ENCODE measurements around the gene CABLES2. TPM values are rescaled to one million over a fixed set of nuclear protein-coding genes. Genes with fewer than 3 reads are reported as not detected.

Gene CABLES2
- total RNA-seq, 6 experiments from 2014 or later, result 1.4 to 2.9 (median 2.5) TPM

- no peak overlapping the region for H3K27ac ChIP-seq
- intact Hi-C loops (cut with DNase I), result no loop called here
- H3K4me1 ChIP-seq, result peaks cover 0 to 15% (median 4%) of the 10 kb centered on the region in 4 donors
Measured at GRCh38 chr20:62382306-62383198, 24.5 kb downstream of the CABLES2 start.

GRCh38 chr20:62381842-62382241 is 25.2 kb downstream of the CABLES2 start:
- Histone ChIP-seq H3K9me3 (no peaks in the 10 kb centered on the region), H3K4me3 (no peak overlapping the region), H3K27me3 (no peaks in the 10 kb centered on the region), H3K27ac (no peak overlapping the region), H3K4me1 (peaks cover 0 to 20% (median 4%) of the 10 kb centered on the region in 4 donors), H3K36me3 (no peaks in the 10 kb centered on the region)
- TF ChIP-seq CTCF (IDR thresholded peaks at IDR 0.05) (no peak), POLR2A (IDR thresholded peaks at IDR 0.05) (no peak)
- DNase-seq, result no peak
- 89% methylated on average over 5 of the region's 6 CpGs for WGBS (ENCODE audit: insufficient coverage, low coverage, low lambda C conversion rate, missing lambda C conversion rate)
- no peak for ATAC-seq
- intact Hi-C loops (cut with DNase I), result no loop called here

More at GRCh38 chr20:62382306-62383198, 24.5 kb downstream of the CABLES2 start:
- H3K27me3 ChIP-seq, result no peaks in the 10 kb centered on the region
- H3K36me3 ChIP-seq, result no peaks in the 10 kb centered on the region
- H3K9me3 ChIP-seq, result no peaks in the 10 kb centered on the region
- DNase-seq (peak; percentile 78 to 81 (median 80)), ATAC-seq (peak; percentile 77 to 88 (median 80))
- H3K4me3 ChIP-seq, result no peak overlapping the region
- TF ChIP-seq CTCF (IDR thresholded peaks at IDR 0.05) (peak; percentile 90 to 97 (median 95)), POLR2A (IDR thresholded peaks at IDR 0.05) (no peak)
- WGBS (ENCODE audit: insufficient coverage, low coverage, low lambda C conversion rate, missing lambda C conversion rate), result 38% methylated on average over 9 of the region's 18 CpGs

GRCh38 chr20:62381202-62381797 is 25.8 kb downstream of the CABLES2 start:
- peaks cover 0 to 25% (median 6%) of the 10 kb centered on the region in 4 donors for H3K4me1 ChIP-seq
- ATAC-seq, result peak in 2 of 4 donors; percentile 5 to 22

GRCh38 chr20:62378215-62378614 is 28.9 kb downstream of the CABLES2 start:
- Histone ChIP-seq H3K36me3 (no peaks in the 10 kb centered on the region), H3K9me3 (no peaks in the 10 kb centered on the region), H3K4me1 (peaks cover 0 to 24% (median 5%) of the 10 kb centered on the region in 4 donors), H3K27ac (no peak overlapping the region), H3K27me3 (no peaks in the 10 kb centered on the region), H3K4me3 (no peak overlapping the region)
- TF ChIP-seq CTCF (IDR thresholded peaks at IDR 0.05) (no peak), POLR2A (IDR thresholded peaks at IDR 0.05) (no peak)
- ATAC-seq (no peak), DNase-seq (no peak)
- whole genome bisulfite sequencing (ENCODE audit: insufficient coverage, low coverage, low lambda C conversion rate, missing lambda C conversion rate), result no CpG with 5 or more reads among the region's 22 CpGs
- intact Hi-C loops (cut with DNase I), result loop anchor here (5.0 kb wide), 2 partner anchors 71 to 76 kb away; partner anchors contain the start of gene ADRM1 (in 1 of the 2)

More at GRCh38 chr20:62381202-62381797, 25.8 kb downstream of the CABLES2 start:
- Histone ChIP-seq H3K27me3 (no peaks in the 10 kb centered on the region), H3K27ac (peak overlapping the region in 1 of 3 donors; percentile 33), H3K4me3 (no peak overlapping the region), H3K36me3 (no peaks in the 10 kb centered on the region), H3K9me3 (no peaks in the 10 kb centered on the region)
- no peak for TF ChIP-seq CTCF (IDR thresholded peaks at IDR 0.05)
- no peak for TF ChIP-seq POLR2A (IDR thresholded peaks at IDR 0.05)
- 76% methylated on average over 9 of the region's 16 CpGs for WGBS (ENCODE audit: insufficient coverage, low coverage, low lambda C conversion rate, missing lambda C conversion rate)
- no peak for DNase-seq
- intact Hi-C loops (cut with DNase I), result no loop called here
